GM12873 (cell line): Measurements from ENCODE around the gene TMEM200A.

Experiments
- CTCF ChIP-seq: IDR thresholded peaks from 2 replicates; pipeline ENCODE4 v1.5.1; 2012; ENCODE audit warnings: low read depth, mild to moderate bottlenecking, moderate library complexity, low read length, control low read depth; ENCODE audit not compliant: insufficient read depth; ENCODE audit errors: missing control alignments

Gene TMEM200A

DNA sequence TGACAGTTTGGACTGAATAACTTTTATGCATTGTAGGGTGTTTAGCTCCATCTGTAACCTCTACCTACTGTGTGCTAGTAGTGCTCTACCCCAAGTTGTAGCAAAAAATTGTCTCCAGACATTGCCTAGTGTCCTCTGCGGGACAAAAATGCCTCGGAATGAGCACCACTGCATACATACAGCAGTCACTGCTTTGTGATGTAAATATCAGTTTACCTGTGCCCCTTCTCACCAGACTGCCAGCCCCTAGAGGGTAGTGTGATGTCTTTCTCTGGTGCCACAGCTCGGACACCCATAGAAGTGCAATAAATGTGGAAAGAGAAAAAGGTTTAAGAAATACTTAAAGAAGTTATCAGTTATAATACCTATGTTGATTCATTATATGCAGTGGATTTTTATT, 25.1 kb downstream of the TMEM200A start:
- TF ChIP-seq CTCF, result no peak

- TF ChIP-seq CTCF, result no peak
These were observed 27.5 kb downstream of the TMEM200A start for GRCh38 chr6:130393306-130393705.

DNA sequence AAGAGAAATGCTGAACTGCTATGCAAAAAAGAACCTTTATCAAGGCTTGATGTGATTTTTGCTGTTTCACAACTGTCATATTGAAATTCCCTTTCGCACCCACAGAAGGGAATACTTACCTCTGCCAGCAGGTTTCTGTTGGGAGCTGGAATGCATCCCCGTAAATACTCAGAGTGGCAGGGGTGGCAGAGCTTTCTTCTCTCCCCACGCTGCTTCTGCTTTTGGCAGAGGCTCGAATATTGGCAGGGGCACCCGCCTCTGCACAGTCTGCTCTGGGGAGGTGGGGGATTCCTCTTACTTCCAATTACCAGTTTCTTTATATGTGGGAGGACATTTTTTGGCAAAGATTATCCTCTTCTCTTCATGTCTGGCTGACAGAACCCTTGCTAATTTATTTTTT, 28.4 kb downstream of the TMEM200A start:
- no peak for TF ChIP-seq CTCF

- no peak for TF ChIP-seq CTCF
These were observed 29.3 kb downstream of the TMEM200A start for GRCh38 chr6:130395164-130395563.

- TF ChIP-seq CTCF, result no peak
These were observed 30.9 kb downstream of the TMEM200A start for GRCh38 chr6:130396722-130397121.

GRCh38 chr6:130405549-130405948, 39.7 kb downstream of the TMEM200A start:
- TF ChIP-seq CTCF, result no peak

- no peak for TF ChIP-seq CTCF
These were observed 41.2 kb downstream of the TMEM200A start for GRCh38 chr6:130407032-130407431.
